Right ventricle myocardium superior (tissue), 1 donor: ENCODE data around the gene EOLA2. TPM values are rescaled to one million over a fixed set of nuclear protein-coding genes. Genes with fewer than 3 reads are reported as not detected.
"Not testable (repeated sequence)": the region's sequence is repeated elsewhere in the genome, so short reads cannot be mapped to it uniquely, and the experiment has no call there.

ENCODE experiments used
- ATAC-seq: fragments of 200-7000 bp; cut with Tn5 transposase; one replicate; pipeline ENCODE4 v1.9.1; 2020; ENCODE audit warnings: mild to moderate bottlenecking; ENCODE audit not compliant: poor library complexity
- DNase-seq: peaks from one replicate; pipeline ENCODE4 v3.0.0-alpha.2; 2020
- intact Hi-C: fragments of 100-400 bp; cut with DNase I; formaldehyde crosslinking; loops from one replicate; pipeline ENCODE4 v1.11.2; 2022
- total RNA-seq: library from RNA; stranded (reverse); fragmentation: NEBNext Ultra II Directional; extraction: Animal tissue kit (Norgen Biotek cat#: 25700); gene quantifications from one replicate; pipeline ENCODE4 v1.2.1, GENCODE V29; 2021
- donor health status: DM: no; HTN: yes; CAD: no; lungs with severe emphysema.

EOLA2 gene
- total RNA-seq, 1 donor from 2014 or later, result 21.8 TPM

GRCh38 chrX:149898554-149898953 lies 39.7 kb downstream of the EOLA2 start:
- no peak for ATAC-seq
- intact Hi-C loops, result no loop called here

GRCh38 chrX:149890828-149891227 lies 47.5 kb downstream of the EOLA2 start:
- ATAC-seq, intact Hi-C loops, DNase-seq: not testable (repeated sequence)

More at GRCh38 chrX:149898554-149898953, 39.7 kb downstream of the EOLA2 start:
- DNase-seq, result no peak

Other genes with a start within 250 kb of the EOLA2 start
- not detected for gene MAGEA11, start 226.4 kb downstream of the EOLA2 start, total RNA-seq
- gene HSFX1, start 164.4 kb downstream of the EOLA2 start, total RNA-seq, result 1.9 TPM
- gene MAGEA9, start 156.6 kb downstream of the EOLA2 start, total RNA-seq, result not detected
- not detected for gene MAGEA8, start 57.3 kb downstream of the EOLA2 start, total RNA-seq
- gene HSFX4, start 8.9 kb downstream of the EOLA2 start, total RNA-seq, result not detected